Activated CD4-positive, alpha-beta T cell treated with anti-CD3 and anti-CD28 coated beads, Interleukin-2, amount 50 U/mL, for 16 hours (primary cell): ENCODE measurements around the gene PFKP.
"Not testable (repeated sequence)": the region's sequence is repeated elsewhere in the genome, so short reads cannot be mapped to it uniquely, and the experiment has no call there.

Experiments used
- DNase-seq: peaks from one replicate; pipeline ENCODE4 v3.0.0-alpha.2; 2020

Gene PFKP

DNA sequence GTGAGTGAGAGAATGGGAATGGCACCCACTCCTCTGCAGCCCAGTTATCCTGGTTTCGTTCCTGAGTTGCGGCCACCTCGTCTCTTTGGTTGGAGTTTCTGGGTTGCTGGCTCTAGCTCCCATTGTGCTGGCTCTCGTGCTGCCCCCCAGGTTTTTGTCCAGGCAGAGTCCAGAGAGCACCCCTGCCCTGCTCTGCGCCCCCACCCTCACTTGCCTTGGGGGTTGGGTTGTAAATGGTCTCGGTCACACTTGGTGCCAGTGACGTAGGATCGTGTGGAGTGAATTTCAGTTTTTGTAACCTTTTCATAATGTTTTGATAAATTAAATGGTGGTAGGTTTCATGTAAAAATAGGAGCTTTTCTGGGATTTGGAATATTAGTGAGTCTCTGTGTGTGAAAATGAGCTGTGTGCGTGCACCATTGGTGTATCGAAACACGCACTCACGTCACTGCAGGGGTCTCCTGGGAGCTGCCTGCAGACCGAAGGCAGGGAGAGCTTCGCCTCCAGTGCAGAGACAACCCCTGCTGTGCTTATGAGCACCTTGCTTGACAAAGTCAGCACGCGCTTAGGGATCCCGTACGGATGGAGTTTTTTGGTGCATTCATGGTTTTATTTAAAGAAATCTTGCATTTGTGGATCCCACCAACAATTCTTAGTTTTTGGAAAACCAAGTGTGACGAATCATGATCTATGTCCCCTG, 32.9 kb downstream of the PFKP start:
- DNase-seq: no peak

GRCh38 chr10:3100856-3101640, 33.7 kb downstream of the PFKP start:
- no peak for DNase-seq

GRCh38 chr10:3102720-3103427, 35.5 kb downstream of the PFKP start:
- DNase-seq: no peak

DNA sequence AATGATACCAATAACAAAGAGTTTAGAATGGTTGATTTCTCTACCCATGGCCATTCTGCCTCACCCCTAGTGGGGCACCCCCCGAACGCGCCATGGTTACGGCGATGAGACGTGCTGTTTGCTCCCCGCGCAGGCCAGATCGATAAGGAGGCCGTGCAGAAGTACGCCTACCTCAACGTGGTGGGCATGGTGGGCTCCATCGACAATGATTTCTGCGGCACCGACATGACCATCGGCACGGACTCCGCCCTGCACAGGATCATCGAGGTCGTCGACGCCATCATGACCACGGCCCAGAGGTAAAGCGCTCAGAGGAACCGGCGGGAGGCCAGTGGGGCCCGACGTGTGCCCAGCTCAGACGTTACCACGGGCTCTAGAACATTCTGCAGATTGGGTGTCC, 36.3 kb downstream of the PFKP start:
- DNase-seq: no peak

- no peak for DNase-seq
Observed at GRCh38 chr10:3104251-3104918, 37.0 kb downstream of the PFKP start.

DNA sequence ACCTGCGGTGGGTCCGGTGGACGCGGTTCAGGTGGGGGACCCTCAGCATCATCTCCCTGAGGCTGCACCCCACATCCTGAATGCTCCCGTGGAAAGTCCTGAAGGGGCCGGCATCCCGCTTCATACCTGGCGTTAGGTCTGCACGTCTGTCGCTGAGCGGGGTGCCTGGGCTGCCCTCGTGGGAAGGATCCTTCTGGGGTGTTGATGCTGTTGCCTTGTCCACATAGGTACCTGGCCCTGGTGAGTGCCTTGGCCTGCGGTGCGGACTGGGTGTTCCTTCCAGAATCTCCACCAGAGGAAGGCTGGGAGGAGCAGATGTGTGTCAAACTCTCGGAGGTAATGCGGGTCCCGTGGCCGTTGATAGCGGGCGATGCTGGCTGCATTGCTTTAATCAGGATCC, 37.8 kb downstream of the PFKP start:
- no peak for DNase-seq

DNA sequence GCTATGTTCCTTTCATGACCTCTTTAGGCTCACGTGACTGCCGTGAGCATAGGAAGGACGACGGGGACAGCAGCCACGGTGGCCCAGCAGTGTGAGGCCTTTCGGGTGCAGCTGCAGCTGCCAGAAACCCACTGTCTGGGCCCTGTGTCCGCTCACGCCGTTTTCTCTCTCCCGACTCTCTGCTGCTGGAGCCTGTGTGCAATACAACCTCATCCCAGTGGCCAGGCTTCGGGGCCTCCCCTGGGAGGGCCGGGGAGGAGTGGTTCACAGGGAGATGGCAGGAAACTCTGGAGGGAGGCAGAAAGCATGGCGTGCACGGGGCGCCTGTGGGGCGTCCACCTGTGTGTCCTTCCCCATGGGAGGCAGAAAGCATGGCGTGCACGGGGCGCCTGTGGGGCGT, 38.6 kb downstream of the PFKP start:
- DNase-seq: no peak

DNA sequence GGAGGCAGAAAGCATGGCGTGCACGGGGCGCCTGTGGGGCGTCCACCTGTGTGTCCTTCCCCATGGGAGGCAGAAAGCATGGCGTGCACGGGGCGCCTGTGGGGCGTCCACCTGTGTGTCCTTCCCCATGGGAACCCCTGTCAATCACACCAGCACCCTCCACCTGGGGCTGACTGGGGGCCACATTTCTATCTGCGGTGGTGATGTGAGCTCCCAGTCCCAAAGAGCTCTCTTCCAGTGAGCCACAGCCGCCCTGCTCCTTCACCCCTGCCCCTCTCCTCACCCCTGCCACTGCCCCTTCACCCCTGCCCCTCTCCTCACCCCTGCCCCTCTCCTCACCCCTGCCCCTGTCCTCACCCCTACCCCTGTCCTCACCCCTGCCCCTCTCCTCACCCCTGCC, 39.0 kb downstream of the PFKP start:
- not testable (repeated sequence) for DNase-seq

DNA sequence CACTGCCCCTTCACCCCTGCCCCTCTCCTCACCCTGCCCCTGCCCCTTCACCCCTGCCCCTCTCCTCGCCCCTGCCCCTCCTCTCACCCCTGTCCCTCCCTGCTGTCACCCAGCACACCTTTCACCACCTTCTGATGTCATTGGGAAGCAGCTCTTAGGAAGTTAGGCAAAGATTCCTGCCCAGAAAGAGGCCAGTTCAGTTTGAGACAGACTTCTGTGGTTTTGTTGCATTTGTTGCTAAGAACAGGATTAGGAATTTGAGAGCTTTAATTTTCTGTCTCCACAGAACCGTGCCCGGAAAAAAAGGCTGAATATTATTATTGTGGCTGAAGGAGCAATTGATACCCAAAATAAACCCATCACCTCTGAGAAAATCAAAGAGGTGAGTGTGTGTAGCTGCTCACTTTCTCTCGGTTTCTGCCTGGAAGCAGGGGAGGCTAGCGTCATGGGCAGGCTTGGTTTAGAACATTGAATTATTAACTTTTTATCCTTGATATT, 39.6 kb downstream of the PFKP start:
- DNase-seq: no peak

GRCh38 chr10:3107426-3107961, 40.1 kb downstream of the PFKP start:
- DNase-seq: no peak

- DNase-seq: no peak
Observed at GRCh38 chr10:3108033-3108432, 40.7 kb downstream of the PFKP start.

DNA sequence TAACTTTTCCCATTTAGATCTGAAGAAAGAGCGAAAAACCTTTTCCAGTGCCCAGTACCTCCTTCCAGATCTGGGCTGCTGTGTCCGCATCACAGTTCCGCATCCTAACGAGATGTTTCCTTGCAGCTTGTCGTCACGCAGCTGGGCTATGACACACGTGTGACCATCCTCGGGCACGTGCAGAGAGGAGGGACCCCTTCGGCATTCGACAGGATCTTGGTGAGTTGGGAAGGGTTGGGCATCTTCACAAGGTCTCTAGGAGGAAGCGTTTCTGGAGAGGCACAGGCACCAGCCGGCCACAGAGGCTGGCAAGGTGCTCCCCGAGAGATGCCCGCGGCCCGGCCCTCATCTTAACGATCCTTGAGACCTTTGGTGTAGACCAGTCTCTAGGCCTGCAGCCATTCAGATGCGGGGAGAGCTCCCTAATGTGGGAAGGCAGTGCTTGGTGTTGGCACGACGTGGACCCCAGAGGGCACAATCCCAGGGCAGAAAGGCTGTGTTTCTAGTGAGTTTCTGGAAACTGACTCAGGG, 41.3 kb downstream of the PFKP start:
- no peak for DNase-seq

DNA sequence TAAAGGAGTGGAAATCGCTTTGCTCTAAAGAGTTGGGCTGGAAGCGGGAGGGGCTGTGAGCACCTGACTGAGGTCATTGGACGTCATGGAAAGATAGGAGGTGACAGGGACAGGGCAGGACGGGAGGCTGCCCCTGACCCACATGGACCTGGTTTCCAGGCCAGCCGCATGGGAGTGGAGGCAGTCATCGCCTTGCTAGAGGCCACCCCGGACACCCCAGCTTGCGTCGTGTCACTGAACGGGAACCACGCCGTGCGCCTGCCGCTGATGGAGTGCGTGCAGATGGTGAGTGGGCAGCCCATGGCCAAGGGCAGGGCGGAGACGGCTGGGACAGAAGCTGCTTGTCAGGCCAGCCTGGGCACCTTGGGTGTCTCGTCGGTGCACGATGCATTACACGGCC, 41.8 kb downstream of the PFKP start:
- no peak for DNase-seq

DNA sequence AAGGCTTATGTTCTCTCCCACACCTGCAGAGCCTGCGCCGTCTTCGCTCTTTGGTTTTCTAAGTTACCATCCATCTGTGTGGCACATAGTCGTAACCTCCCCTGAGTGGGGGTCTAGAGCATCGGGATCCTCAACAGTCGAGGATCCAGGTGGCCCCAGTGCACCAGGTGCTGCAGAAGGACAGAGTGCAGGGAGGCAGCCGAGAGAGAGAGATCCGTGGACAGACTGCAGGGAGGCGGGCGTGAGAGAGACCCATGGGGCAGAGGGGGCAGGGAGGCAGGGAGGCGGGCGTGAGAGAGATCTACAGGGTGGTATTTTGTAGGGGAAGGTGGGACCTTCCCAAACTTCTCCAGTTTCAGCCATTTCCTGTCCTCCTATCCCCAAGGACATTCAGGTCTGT, 42.3 kb downstream of the PFKP start:
- no peak for DNase-seq

- DNase-seq: no peak
Observed at GRCh38 chr10:3110782-3111620, 43.7 kb downstream of the PFKP start.

- DNase-seq: no peak
Observed at GRCh38 chr10:3111621-3112163, 44.3 kb downstream of the PFKP start.

DNA sequence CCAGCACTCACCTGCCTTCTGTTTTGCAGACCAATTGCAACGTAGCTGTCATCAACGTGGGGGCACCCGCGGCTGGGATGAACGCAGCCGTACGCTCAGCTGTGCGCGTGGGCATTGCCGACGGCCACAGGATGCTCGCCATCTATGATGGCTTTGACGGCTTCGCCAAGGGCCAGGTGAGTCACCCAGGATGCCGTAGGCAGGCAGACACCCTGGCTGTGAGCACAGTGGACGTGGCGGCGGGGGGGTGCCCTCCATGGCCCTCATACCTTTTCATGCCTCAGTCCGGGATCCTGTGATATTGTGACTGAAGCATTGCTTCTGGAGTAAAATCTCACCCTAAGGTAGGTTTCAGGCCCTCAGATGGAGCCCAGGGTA, 46.0 kb downstream of the PFKP start:
- no peak for DNase-seq

- DNase-seq: no peak
Observed at GRCh38 chr10:3115685-3116084, 48.3 kb downstream of the PFKP start.

- DNase-seq: no peak
Observed at GRCh38 chr10:3116508-3117100, 49.3 kb downstream of the PFKP start.

GRCh38 chr10:3117486-3117885, 50.1 kb downstream of the PFKP start:
- no peak for DNase-seq

- DNase-seq: no peak
Observed at GRCh38 chr10:3118641-3119091, 51.3 kb downstream of the PFKP start.
